CD4-positive, alpha-beta T cell treated with Interleukin-17A for 1 hour (primary cell): Measurements from ENCODE around the gene BCAN.
A peak's percentile ranks its signal among the peaks of the same experiment; 100 is the strongest.
"Not testable (repeated sequence)": the region's sequence is repeated elsewhere in the genome, so short reads cannot be mapped to it uniquely, and the experiment has no call there.

Source experiments
- DNase-seq: peaks from one replicate; pipeline ENCODE4 v3.0.0-alpha.2; 2020

The BCAN gene

GRCh38 chr1:156641761-156642264 lies at the start of gene BCAN:
Gene BCAN, plus strand, starts transcription at chr1:156642117. Its CDS starts 3,938 bp downstream, at chr1:156646055.
- DNase-seq = peak; percentile 21

- no peak for DNase-seq
Observed at GRCh38 chr1:156592158-156592909, 49.6 kb upstream of the BCAN start.

- no peak for DNase-seq
Observed at GRCh38 chr1:156592910-156593660, 48.8 kb upstream of the BCAN start.

- DNase-seq = no peak
Observed at GRCh38 chr1:156593661-156593989, 48.3 kb upstream of the BCAN start.

GRCh38 chr1:156594190-156594589 lies 47.7 kb upstream of the BCAN start:
- no peak for DNase-seq

- no peak for DNase-seq
Observed at GRCh38 chr1:156595016-156595415, 46.9 kb upstream of the BCAN start.

- DNase-seq = no peak
Observed at GRCh38 chr1:156596426-156596825, 45.5 kb upstream of the BCAN start.

- DNase-seq = no peak
Observed at GRCh38 chr1:156598125-156598524, 43.8 kb upstream of the BCAN start.

GRCh38 chr1:156598731-156599432 lies 43.0 kb upstream of the BCAN start:
- DNase-seq = no peak

- peak; percentile 52 for DNase-seq
Observed at GRCh38 chr1:156599811-156600210, 42.1 kb upstream of the BCAN start.

GRCh38 chr1:156600733-156601121 lies 41.2 kb upstream of the BCAN start:
- no peak for DNase-seq

GRCh38 chr1:156601122-156601830 lies 40.6 kb upstream of the BCAN start, which contains the start of gene GPATCH4:
Gene GPATCH4, minus strand, starts transcription at chr1:156601479.
- DNase-seq = peak; percentile 87

- DNase-seq = no peak
Observed at GRCh38 chr1:156601892-156602291, 40.0 kb upstream of the BCAN start.

- peak; percentile 45 for DNase-seq
Observed at GRCh38 chr1:156602557-156602993, 39.3 kb upstream of the BCAN start.

GRCh38 chr1:156607344-156607743 lies 34.6 kb upstream of the BCAN start:
- DNase-seq = not testable (repeated sequence)

GRCh38 chr1:156608036-156608674 lies 33.8 kb upstream of the BCAN start:
- DNase-seq = peak; percentile 84

- peak; percentile 69 for DNase-seq
Observed at GRCh38 chr1:156608981-156609380, 32.9 kb upstream of the BCAN start.

GRCh38 chr1:156610072-156610471 lies 31.8 kb upstream of the BCAN start:
- DNase-seq = not testable (repeated sequence)

- DNase-seq = no peak
Observed at GRCh38 chr1:156612666-156613065, 29.3 kb upstream of the BCAN start.

GRCh38 chr1:156615946-156616345 lies 26.0 kb upstream of the BCAN start:
- no peak for DNase-seq

GRCh38 chr1:156616463-156616862 lies 25.5 kb upstream of the BCAN start:
- DNase-seq = no peak
